C1 segment of cervical spinal cord (tissue), 14 donors: Measurements from ENCODE around the gene GOLT1A.
"Not testable (repeated sequence)": the region's sequence is repeated elsewhere in the genome, so short reads cannot be mapped to it uniquely, and the experiment has no call there.

ENCODE experiments used
- DNase-seq, 14 donors: peaks; one replicate each; lab custom pipeline; 2025; lab: John Stamatoyannopoulos, UW

GOLT1A gene

DNA sequence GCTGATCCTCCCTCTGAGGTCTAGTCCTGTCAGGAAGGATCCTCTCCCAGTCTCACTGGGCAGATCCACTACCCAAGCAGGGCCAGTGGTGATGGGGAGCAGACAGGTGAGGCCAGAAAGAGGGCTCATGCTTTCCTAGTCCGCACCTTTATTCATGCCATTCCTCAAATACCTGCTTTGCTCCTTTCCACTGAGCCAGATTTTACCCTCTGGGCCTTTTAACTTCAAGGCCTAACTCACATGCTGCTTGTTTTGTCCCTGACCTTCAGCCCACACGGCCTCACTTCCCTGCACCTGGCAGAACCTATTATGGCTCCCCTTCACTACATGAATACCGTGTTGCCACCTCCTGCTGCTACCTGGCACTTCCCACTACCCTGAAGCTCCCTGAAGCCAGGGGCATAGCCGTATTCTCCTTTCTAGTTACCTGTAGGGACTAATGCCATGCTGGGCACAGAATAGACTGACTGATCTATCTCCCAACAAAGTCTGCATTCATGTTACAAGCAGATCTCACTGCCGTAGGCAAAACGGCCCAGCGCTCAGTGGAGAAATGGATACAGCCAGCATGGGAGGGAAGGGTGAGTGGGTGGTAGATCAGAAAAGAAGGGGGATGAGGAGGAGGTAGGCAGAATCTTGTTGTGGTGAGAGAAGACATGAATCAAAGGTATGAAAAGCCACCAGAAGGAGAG is 36.1 kb upstream of the GOLT1A start:
- no peak for DNase-seq

DNA sequence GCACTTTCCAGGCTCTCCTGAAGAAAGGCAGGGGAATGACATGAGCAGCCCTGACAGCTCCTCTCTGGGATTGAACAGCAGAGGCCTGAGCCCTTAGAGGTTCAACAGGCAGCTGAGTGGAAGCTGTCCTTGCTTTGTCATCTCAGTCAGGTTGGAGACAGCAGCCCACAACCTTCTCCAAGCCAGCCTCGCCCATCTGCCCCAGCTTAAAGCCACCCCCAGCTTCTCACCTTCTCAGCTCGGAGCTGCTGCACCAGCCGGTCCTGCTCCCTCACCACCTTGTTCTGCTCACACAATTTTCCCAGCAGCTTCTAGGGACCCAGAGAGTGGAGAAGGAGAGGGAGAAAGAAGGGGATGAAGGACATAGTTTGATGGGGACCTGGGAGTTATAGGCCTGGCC is 35.2 kb upstream of the GOLT1A start:
- DNase-seq = no peak

DNA sequence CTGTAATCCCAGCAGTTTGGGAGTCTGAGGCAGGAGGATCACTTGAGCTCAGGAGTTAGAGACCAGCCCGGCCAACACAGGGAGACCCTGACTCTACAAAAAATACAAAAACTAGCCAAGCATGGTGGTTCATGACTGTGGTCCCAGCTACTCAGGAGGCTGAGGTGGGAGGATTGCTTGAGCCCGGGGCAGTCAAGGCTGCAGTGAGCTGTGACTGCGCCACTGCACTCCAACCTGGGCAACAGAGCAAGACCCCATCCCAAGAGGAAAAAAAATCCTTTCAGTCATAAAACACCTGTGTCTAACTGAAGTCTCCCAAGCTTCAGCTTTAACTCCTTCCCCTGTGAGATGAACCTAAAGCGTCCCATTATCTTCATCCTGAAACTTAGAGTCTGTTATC is 33.1 kb upstream of the GOLT1A start:
- no peak for DNase-seq

DNA sequence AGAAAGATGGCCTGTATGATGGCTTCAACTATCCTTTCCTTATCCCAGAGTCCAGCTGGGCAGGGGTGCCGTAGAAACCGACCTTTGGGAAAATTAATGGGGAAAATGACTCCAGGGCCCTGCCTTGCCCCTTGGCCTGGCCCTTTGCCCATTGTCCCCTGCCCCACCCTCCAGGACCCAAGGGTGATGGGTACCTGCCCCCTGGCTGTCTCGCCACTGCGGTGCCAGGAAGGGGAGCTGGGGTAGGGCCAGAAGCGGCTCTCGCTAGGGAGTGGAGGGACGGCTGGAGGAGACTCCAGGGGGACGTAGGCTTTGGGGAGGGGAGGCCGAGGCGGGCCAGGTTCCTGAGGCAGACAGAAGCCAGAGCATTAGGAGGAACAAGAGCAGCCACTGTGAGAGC is 29.1 kb upstream of the GOLT1A start:
- DNase-seq = no peak

DNA sequence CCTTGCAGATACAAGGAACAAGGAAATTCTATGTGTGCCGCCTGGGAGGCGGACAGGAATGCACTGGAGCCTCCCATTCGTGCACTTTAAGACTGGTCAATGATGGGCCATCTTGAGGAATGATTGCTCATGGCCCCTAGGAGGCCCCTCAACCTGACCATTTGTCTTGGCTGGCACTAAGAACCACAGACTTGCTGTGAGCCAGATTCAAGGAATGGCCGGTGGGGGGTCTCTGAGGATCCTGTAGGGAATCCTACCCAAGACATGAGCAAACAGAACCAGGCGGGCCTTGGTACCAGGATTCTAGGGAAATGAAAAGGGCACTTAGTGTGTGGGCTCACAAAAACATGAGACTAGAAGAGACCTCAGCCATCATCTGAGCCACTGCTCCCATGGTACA is 28.1 kb upstream of the GOLT1A start:
- DNase-seq = no peak

DNA sequence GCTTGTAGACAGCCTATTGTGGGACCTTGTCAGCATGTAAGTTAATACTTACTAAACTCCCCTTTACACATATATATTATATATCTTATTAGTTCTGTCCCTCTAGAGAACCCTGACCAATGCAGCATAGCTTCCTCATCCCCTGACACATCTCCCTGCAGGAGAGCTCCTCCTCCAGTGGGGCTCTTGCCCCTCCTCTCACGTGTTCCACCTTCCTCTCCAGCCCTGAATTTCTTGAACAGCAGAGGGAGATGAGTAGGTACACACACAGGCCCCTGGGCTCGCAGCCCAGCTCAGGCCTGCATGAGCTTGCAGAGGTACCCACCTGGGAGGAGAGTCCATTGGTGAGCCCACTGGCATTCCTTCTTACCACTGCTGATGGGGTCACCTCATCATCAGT is 27.3 kb upstream of the GOLT1A start:
- DNase-seq = no peak

DNA sequence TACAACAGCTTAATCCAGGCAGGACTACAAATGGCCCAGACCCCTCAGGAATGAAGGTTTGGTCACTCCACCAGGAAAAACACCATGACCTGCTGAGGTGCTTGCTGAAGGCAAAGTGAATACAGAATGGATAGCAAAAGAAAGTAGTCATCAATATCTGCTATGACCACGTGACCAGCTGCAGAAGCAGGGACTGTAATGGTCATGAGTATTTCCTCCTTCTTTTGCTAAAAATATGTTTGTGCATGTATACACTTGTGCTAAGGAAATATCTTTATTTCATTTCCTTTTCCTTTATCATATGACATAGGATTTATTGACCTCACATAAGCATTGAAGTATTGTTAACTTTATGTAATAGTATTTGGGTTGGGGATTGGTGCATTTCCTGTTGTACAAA is 26.4 kb upstream of the GOLT1A start:
- DNase-seq = no peak

DNA sequence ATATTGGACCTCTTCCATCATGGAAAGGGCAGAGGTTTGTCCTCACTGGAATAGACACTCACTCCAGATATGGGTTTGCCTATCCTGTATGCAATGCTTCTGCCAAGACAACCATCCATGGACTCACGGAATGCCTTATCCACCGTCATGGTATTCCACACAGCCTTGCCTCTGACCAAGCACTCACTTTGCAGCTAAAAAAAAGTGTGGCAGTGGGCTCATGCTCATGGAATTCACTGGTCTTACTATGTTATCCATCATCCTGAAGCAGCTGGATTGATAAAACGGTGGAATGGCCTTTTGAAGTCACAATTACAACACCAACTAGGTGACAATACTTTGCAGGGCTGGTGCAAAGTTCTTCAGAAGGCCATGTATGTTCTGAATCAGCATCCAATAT is 25.6 kb upstream of the GOLT1A start:
- not testable (repeated sequence) for DNase-seq

DNA sequence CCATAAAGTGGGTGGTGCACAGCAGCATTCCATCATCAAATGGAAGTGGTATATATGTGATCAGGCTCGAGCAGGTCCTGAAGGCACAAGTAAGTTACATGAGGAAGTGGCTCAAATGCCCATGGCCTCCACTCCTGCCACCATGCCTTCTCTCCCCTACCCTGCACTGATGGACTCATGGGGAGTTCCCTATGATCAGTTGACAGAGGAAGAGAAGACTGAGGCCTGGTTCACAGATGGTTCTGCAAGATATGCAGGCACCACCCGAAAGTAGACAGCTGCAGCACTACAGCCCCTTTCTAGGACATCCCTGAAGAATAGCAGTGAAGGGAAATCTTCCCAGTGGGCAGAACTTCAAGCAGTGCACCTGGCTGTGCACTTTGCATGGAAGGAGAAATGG is 24.7 kb upstream of the GOLT1A start:
- not testable (repeated sequence) for DNase-seq

DNA sequence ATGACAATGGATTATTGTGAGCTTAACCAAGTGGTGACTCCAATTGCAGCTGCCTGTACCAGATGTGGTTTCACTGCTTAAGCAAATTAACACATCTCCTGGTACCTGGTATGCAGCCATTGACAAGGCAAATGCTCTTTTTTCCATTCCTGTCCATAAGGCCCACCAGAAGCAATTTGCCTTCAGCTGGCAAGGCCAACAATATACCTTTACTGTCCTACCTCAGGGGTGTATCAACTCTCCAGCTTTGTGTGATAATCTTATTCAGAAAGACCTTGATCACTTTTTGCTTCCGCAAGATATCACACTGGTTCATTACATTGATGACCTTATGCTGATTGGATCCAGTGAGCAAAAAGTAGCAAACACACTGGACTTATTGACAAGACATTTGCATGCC is 23.7 kb upstream of the GOLT1A start:
- DNase-seq = not testable (repeated sequence)

DNA sequence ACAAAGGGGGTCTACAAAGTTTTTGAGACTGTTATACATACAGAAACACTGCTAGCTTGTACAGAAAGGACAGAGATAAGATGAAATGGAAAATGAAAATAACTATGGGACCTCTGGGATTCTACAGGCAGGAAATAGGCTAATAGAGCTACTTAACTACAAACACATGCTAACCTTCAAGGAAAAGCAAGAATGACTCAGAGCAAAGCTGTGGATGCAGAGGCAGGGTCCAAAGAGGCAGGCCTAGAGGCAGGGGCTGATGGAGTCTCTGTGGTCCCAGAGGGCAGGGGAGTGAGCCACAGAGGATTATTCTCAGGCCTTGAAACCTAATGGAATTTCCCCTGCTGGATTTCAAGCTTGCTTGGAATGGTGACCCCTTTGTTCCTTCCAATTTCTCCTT is 18.7 kb upstream of the GOLT1A start:
- no peak for DNase-seq

DNA sequence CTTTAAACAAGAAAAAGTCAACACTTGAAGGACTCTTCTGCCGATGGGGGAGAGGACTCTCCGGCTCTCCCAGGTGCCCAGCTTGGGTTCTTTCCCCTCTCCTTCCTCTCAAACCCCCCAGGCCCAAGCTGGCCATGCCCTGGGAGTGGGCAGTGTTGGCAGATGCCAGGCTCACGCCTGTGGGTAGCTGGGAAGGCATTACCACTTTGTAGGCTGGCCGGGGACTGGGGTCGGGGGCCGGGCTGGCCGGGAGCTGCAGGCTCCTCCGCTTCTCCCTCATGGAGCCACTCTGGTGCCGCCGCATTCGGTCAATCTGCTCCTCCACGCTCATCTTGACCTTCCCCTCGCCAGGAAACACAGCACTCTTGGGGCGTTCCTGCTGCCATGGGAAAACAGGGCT is 16.4 kb upstream of the GOLT1A start:
- no peak for DNase-seq

DNA sequence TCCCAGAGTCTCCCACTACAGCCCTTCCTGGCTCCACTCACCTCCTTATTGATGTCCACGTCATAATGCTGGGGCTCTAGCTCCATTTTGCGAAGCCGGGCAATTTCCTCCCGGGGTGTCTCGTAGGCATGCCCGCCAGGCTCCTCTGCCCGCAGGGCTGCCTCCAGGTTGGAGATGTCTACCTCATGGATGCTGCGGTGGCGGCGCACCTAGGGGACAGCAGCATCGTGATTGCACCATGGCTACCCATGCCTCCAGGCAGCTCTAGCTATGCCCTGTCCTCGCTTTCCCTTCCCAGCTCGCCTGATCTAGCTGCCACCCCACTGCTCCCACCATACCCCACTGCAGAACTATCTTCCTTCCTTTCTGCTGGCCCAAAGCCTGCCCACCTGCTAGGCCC is 15.1 kb upstream of the GOLT1A start:
- DNase-seq = no peak

DNA sequence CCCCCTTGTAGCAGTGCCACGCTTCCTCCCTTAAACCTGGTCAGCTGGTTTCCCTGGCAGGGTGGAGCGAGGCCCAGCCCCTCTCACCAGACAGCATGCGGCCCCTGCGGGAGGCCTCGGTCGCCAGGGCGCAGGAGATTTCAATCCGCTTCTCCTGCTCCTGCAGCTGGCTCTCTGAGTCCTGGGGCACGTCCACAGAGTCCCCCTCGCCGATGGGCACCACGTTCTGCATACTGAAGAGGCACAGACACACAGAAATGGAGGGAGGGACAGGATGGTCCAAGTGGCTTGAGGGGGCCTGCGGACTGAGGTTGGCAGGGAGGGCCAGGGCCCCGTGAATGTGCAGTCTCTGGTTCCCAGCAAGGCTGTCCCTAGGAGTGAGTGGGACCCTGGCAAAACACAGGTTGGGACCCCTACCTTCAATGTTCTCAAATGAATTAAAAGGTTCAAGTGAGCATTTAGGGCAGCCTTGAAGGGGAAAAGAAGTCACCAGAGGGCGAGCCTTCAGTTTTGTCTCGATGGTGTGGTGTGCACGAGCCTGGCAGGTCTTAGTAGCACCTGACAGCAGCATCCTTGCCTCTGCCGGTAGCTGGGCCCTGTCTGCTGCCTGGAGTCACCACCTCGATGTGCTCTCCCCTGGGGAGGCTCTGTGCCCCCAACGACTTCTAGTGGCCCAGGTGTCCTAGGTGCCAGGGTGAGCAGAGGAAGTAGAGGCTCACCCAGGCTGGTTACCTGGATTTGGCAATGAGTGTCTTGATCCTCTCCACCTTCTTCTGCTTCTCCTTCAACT is 14.4 kb upstream of the GOLT1A start:
- DNase-seq = no peak

DNA sequence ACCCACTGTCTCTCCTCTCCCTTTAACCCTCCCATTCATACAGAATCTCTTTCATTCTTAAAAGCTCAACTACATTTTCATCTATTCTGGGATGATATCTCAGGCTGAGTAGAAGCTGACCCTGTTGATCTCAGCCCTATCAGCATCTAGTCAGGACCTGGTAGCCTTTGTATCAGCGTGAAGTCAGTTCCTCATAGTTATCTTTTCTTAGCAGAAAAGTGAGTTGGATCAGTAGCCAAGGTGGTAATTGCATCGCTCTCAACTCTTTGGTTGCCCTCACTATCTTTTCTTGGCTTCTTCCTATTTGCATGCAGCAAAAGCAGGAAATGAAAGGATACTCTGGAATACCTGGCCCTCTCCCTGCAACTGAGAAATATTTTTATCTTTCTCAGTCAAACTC is 13.6 kb upstream of the GOLT1A start:
- no peak for DNase-seq

DNA sequence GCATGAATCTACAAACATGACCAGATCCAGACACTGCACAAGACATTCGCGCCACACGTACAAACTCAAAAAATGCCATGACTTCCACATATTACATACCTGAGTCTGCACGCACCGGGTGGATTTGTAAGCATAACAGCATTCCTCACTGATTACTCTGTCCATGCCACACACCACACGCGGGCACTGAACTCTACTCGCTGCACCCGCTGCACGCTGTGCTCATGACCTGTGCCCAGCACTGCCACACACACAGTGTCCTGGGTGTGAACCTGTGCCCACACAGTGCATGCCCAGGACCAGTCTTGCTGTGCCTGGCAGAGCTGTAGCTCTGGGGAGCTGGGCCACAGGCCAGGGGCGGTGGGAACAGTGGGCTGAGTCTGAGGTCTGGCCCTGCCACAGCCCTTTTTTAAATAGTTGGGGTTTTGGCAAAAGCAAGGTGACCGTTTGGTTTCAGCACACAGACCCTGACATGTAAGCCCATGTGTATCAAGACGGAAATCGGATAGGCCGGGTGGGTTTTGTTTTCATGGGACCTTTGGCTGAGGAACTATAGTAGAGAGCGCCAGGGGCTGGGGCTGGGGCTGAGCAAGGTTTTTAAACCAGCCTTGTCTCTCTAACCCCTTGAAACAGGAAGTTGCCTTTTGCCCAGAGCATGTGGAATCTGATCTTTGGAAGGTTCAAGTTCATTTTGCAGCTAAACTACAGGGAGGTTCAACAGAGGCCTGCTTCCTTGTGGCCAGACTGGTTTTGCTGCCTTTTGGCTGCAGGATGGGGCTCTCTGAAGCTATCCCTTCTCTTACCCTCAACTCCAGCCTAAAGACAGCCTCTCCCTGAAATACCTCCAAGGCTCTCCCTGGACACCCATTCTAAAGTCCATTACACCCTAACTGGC is 12.3 kb upstream of the GOLT1A start:
- DNase-seq = no peak

DNA sequence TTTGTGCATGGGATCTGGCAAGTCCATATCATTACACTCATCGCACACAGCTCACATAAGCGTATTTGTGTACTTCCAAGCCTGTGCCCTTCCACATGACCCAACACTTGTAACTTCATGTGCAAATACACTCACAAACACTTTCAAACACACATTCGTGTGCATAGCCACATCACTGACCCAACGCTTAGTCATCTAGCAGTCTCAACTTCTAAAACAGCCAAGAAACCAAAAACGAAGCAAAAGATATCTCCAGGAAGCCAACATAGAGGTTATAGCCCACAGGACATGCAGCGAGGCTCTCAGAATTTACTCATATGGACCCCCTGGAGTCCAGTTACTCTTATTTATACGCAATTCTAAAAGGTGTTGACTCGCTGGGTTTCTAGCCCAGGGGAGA is 10.9 kb upstream of the GOLT1A start:
- no peak for DNase-seq

DNA sequence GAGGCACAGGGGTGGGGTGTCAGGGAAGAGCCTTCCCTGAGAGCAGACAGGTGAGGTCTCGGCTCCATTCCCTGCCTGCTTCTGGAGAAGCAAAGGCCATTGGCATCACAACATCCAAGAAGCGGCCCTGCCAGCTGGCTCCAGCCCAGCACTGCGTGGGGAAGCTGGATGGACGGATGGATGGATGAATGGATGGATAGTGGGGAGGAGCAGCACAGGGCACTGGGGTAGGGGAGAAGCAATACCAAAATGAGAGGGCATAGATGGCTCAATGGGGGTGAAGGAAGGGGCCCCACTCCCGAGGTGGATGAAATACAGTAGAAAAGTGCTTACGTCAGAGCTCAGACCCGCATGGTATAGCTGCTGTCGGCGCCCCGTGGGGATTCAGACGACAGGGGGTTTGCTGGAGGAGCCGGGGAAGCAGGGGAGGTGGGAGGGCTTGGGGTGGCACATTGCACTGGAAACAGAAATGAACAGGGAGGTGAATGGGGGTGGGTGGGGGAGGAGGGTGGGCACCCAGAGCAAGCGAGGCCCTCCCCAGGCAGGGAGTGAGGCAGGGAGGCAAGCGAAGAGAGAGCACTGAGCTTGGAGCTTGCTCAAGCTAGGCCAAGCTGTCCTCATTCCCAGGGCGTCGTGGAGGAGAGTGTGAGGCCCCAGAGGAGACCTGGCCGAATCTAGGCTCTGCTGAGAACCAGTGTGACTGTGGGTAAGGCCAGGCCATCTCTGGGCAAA is 9.5 kb upstream of the GOLT1A start:
- no peak for DNase-seq

DNA sequence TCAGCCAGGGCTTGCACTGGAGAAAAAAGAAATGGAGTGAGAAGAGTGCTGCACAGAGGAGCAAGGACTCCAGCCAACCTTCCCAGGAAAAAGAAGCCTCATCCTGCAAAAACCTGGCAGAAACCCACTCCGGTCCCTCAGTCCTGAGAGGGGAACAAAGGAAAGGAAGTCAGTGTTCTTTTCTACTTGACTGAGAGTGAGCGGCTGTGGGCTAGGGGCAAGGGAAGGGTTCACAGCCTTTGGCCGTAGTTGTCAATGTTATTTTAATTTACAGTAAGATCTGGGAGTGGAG is 8.9 kb upstream of the GOLT1A start:
- peak in 1 of 14 donors; percentile 17 for DNase-seq

DNA sequence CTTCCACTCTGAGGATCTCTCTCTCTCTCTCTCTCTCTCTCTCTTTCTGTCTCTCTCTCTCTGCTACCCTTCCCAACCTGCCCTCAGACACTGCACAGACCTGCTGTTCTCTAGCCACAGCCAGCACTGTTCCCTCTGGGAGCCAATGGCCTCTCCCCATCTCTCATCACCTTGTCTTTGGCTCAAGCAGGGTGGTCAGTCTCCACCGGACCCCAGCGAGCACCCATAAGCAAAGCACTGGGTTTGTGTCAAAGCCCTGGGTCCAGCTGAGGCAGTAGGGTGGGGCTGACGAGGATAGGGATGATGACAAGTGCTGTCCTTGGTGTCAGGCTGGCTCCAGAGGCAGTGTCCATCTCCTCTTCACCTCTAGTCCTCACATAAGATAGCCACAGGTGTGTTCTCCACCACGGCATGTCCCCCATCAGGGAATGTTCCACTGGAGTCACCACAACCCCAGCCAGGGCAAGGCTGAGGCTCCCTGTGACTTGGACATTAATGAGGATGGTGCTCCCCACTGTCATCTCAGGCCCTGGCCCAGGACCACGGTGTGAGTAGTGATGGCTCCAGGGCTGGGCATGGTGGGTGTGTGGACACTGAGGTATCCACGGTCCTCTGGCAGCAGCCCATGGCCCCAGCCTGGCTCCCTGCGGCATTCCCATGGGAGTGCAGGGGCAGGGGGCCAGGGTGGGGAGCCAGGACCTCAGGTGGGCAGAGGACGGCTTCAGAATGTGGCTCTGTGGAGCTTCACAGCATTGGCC is 8.4 kb upstream of the GOLT1A start:
- no peak for DNase-seq

DNA sequence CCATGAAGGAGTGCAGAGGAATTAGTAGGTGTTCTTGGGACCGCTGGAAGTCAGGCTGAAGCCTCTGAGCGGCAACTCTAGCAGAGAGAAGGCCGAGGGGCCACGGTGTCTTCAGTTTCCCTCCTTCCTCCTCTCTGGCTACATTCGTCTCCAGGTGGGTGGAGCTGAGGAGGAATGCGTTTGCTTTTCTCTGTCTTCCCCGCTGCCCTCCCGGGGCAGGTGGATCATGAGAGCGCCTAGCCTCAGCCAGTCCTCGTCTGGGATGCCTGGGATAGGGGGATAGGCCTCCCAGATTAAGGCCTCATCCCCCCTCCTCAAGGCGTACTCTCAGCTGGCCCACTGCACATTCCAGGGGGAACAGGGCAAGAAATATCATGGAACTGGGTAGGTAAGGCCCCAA is 7.5 kb upstream of the GOLT1A start:
- DNase-seq = no peak
